GM18498 (cell line): ENCODE data around the gene CLMN.

Experiments
- ATAC-seq: cut with Tn5 transposase; IDR thresholded peaks from one replicate; pipeline ENCODE4 v1.9.1; 2021; ENCODE audit warnings: mild to moderate bottlenecking, moderate library complexity; ENCODE audit not compliant: unreplicated experiment

Gene CLMN

DNA sequence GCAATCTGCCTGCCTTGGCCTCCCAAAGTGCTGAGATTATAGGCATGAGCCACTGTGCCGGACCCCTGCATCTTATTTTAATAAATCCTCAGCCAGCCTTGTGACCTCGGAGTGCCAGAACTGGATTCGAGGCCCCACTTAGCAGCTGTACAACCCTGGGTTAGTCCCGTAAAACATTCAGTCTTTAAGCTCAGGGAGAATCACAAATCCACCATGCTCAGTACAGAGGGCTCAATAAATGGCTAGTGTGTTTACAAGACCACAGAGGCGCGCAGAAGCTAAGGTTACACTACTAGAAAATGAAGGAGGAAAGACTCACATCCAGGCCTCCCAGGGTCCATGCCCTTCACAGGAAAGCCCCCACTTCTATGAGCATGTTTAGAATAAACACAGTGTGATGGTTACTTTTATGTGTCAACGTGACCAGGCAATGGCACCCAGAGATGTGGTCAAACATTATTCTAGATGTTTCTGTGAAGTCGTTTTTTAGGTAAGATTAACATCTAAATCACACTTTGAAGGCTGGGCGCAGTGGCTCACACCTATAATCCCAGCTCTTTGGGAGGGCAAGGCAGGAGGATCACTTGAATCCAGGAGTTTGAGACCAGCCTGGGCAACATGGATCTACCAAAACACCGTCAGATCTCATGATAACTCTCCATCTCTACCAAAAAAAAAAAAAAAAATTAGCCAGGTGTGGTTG, 55.3 kb downstream of the CLMN start:
- ATAC-seq: no peak

DNA sequence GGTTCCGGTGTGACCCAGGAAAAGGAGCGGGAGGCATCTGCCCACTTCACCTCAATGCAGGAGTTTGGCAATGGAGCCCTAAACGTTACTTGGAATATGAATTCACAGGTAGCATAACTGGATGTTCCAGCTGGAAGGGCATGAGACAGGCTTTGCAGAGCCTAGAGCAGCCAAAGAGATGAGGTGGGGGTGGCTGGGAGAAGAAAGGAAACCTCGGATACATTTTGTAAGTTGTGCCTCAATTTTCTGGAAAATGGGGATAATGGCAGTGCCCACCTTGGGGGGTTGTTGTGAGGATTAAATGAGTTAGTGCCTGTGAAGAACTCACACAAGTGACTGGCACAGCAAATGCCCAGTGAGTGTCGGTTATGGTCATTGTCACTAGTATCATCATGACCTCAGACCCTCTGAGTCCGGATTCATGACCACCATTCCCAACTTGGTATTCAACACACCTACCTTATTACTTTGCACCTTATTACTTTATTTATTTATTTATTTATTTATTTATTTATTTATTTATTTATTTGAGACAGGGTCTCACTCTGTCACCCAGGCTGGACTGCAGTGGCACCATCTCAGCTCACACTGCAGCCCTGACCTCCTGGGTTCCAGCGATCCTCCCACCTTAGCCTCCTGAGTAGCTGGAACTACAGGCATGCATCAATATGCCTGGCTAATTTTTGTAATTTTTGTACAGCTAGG, 56.0 kb downstream of the CLMN start:
- ATAC-seq: no peak

DNA sequence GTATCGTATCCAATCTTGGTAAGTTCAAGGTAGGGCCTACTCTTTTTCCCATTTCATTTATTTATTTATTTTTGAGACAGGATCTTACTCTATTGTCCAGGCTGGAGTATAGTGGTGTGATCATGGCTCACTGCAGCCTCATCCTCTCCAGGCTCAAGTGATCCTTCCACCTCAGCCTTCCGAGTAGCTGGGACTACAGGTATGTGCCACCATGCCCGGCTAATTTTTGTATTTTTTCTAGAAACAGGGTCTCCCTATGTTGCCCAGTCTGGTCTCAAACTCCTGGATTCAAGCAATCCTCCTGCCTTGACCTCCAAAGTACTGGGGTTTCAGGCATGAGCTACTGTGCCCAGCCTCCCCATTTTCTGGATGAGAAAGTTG, 57.2 kb downstream of the CLMN start:
- no peak for ATAC-seq

DNA sequence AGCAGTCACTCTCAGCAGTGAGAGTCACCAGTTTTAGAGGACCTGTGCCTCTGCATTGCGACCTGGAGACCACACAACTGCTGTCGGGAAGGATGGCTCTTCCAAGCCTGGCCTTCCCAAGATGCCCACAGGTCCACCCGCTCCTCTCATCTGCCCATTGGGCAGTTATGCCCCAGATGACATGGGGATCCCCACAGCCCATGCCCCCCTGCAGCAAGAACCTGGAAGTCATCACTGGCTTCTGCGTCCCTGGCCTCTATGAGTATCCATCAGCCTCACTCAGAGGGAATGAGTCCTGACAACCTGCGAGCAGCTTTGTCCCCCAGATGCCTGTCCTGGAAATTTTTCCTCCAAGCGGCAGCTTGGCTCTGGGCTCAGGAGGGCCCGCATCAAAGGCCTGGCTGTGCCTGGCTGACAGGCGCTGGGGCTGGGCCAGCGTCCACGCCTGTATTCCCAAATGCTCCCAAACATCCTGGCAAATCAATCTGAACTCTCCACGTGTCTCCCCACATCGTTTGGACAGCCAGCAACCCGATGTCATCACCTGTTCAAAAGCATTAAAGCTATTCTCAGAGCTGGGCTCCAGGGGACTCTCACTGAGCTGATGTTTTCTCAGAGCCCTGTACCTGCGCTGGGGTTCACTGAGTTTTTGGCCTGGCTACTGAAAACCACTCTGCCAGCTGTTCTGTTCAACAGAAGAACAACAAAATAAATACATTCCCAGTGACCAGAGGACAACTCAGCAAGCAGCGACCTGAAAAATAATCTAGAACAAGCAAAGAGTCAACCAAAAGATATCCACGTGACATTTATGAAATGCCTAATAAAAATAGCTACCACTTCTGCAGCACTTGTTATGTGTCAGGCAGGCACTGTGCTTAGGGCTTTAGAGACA, 57.8 kb downstream of the CLMN start:
- ATAC-seq: no peak

DNA sequence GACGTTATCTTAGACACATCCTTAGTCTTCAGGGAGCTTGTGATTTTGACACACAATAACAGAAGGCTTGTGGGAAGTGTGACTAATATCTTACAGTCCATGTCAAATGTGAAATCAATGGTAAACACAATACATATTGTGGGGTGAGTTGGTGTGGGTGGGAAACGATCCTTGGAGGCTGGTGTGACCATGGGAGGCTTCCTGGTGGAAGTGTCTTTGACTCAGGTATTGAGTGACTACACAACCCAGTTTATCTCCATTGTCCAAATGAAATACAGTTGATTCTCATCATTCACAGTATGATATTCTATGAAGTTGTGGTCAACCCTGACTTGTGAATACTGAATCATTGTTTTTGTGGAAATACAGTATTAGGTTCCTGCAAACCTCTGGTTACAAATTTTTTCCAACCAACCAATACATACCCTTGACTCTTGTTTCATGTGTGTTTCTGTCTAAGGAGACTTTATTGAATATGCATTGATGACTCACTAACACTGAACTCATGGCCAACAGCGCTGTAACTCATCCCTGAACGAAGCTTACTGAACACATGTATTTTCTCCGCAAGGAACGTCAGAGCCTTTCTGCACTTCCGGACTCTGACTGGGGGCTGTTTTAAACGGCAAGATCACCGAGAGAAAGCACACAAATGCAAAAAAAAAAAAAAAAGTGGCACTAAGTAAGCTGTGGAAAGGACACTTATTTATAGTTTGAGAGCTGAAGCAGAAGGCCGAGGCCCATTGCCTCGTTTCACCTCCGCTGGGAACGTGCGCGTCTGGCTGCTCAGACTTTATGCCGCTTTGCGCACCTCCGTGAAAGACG, 59.0 kb downstream of the CLMN start:
- no peak for ATAC-seq

DNA sequence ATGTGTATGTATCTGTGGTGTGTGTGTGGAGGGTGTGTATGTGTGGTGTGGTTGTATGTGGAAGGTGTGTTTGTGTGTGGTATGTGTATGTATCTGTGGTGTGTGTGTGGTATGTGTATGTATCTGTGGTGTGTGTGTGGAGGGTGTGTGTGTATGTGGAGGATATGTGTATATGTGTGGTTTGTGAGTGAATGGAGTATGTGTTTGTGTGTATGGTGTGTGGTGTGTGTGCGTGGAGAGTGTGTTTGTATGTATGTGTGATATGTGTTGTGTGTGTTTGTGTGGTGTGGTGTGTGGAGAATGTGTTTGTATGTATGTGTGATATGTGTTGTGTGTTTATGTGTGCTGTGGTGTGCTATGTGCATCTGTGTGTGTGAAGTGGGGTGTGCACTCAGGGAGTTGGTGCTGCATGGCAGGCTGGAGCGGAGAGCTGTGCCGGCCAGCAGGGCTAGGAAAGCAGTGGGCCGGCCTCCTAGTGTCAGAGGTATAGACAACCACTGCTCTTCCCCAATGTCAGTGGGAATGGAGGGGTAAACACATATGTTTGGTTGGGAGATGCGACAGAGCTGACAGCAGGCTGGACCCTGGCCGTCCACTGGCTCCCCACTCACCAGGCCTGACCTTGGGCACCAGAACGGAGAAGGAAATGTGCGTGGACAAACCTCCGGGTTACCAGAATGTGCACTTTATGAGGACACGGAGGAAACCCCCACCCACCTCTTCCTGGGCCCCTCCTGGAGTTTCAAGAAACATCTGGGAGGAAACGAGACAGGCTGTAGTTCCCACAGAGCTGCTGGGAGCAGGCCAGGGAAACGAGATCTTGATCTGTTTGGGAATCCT, 60.7 kb downstream of the CLMN start:
- no peak for ATAC-seq

DNA sequence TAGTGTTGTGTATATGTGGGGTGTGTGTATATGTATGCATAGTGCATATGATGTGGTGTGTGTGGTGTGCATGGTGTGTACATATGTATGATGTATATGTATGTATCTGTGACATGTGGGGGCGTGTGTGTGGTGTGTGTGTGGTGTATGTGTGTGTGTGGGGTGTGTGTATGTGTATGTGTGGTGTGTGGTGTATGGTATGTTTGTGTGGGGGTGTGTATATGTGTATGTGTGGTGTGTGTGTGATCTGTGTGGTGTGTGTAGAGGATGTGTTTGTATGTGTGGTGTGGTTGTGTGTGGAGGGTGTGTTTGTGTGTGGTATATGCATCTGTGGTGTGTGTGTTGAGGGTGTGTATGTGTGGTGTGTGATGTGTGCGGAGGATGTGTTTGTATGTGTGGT, 61.6 kb downstream of the CLMN start:
- no peak for ATAC-seq

DNA sequence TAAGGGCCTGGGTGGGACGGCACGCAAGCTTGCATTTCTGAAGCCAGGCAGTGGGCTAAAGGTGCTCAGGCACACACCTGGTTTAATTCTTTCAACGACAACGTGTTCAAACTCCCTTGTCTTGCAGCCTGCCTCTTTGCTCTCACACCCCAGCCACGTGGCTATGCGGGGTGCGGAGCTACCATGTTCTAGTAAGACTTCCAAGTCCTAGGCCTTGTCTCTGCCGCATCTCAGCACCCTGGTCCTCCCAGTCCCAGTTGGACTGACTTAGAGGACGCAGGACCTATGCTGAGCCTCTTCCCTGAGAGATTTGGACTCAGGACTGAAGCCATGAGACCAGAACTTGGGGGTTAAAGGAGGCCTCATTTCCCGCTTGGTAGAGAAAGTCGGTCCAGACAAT, 62.2 kb downstream of the CLMN start:
- ATAC-seq: no peak

DNA sequence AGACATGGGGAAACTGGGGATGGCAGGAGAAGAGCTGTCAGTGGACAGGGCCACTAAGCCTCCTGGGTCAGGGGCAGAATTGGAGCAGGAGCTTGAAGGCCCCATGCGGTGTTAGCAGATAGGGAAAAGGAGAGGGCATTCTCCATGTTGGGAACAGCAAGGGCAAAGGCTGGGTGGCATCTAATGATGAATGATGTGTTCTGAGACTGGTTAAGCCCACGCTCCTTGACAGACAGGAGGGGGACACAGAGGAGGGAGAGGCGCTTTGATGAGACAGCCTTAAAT, 63.0 kb downstream of the CLMN start:
- ATAC-seq: no peak

DNA sequence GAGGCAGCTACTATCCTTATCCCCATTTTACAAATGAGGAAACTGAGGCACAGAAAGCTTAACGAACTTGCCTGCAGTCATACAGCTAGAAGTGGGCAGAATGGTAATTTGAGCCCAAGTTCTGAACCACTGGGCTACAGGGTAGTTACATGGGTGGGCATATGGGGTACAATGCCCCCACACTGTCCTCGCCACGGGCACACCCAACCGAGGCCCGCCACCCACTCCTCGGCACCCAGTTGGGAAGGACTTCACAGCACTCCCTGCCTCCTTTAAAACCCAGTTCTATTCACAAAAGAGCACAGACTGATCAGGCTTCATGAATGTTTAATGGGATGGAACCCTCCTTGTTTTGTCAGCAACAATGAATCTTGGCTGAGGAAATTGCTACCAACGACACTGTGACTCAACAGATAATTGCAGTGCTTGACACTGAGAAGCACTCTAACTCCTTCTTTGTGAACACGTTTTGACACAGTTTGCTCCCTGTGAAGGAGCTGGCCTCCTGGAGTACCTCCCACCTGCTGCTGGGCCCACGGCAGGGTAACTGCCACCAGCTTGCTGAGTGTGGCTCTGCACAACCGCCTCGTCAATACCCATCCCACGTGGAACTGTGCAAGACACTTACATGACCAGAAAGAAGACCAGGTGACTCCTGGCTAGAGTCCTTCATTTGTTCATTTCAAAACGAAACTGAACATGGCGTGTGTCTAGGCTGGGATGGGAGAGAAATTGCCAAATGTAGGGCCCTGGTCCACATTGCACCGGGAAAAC, 63.5 kb downstream of the CLMN start:
- ATAC-seq: no peak

DNA sequence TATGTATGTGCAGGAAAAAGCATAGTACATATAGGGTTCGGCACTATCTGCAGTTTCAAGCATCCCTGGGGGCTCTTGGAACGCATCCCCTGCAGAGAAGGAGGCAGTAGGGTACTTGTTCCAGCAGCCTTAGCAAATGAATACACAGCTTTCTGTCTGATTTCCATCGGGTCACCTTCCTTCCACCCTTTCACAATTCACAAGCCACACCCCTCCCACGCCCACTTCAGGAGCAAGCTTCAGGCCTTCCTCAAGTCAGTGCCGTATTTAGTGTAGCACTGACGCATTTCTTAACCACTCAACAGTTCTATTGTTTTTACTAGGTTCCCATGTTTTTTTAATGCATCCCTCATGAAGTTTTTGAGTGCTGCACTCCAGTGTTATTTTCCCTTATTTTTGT, 64.2 kb downstream of the CLMN start:
- no peak for ATAC-seq

DNA sequence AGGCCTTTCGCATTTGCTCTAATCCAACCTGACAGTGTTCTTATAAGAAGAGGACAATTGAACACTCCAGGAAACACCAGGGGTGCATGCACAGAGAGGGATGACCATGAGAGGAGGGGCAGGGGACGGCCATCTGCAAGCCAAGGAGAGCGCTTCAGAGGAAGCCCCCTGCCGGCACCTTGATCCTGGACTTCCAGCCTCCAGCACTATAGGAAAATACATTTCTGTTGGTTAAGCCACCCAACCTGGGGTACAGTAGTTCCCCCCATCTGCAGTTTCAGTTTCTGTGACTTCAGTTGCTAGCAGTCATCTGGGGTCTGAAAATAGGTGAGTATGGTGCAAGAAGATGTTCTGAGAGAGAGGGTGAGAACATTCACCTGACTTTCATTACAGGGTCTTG, 64.7 kb downstream of the CLMN start:
- ATAC-seq: peak; percentile 54

DNA sequence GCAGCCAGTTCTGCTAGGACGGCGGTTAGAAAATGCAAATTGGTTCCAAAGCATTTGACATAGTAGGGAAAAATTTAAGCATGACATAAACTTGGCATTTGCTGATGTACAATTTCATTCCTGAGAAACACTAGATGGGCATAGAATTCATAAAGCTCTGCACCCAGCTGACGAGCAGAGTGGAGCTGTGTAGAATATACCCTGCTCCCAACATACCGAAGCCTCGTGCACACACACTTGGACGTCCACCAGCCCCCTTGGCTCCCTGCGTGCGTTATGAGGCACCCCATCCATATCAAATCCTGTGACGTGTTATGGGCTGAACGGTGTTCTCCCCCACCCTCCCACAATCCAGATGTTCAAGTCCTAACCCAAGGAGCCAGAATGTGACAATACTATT, 65.4 kb downstream of the CLMN start:
- ATAC-seq: no peak

DNA sequence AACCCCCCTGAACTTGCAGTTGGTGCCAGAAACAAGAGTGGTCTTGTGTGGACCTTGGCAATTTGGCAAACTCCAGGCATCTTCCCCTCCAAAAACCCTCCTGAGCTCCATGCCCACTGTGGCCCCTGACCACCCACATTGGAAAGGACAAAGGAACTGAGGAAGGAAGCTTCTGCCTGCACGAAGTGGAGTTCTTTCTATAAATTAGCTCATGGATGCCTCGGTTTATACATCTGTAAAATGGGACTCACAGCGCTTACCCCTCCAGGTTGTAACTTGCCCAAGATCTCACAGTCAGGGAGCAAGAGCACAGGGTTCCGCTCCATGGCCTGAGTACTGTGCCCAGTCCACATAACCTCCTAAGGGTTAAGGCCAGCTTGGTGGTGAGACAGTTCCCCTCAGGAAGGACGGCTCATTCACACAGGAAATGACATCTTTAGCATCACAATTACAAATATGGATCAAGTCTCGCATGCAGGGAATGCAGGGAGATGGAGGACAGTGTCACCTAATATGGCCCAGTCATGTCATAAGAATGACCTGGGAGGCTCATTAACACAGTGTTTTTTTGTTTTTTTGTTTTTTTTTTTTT, 66.6 kb downstream of the CLMN start:
- no peak for ATAC-seq

DNA sequence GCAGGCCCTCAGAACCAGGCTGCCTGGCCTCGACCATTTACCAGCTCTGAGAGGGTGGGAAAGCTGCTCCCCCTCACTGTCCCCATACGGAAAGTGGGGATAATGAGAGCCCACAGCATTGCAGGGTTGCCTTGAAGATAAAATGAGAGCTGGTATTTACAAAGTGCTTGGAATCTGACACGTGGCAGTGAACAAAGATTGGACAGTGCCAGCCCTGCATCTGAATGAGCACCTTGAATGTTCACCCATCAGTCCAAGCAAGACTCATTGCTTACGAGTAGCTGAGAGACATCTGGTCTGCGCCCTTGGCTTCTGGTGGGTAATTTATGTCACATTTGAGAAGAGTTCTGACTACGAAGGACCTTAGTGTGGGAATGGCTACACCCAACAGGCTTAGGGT, 67.5 kb downstream of the CLMN start:
- no peak for ATAC-seq

DNA sequence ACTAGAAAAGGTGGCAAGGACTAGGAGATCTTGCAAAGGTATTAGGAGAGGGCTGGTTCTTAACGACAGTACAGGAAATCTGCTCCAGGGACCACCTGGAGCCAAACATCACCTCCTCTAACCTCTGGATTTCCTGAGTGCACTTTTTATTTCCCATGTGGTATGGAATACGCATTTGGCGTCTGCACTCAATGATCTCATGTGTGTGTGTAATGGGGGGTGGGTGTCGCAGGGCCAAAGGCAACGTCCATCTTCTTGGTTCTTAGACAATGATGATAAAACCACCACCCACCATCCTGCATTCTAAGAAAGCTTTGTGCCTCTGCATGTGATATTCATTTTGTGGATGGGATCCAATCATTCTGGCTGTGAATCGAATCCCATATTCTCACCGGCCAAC, 68.8 kb downstream of the CLMN start:
- no peak for ATAC-seq

DNA sequence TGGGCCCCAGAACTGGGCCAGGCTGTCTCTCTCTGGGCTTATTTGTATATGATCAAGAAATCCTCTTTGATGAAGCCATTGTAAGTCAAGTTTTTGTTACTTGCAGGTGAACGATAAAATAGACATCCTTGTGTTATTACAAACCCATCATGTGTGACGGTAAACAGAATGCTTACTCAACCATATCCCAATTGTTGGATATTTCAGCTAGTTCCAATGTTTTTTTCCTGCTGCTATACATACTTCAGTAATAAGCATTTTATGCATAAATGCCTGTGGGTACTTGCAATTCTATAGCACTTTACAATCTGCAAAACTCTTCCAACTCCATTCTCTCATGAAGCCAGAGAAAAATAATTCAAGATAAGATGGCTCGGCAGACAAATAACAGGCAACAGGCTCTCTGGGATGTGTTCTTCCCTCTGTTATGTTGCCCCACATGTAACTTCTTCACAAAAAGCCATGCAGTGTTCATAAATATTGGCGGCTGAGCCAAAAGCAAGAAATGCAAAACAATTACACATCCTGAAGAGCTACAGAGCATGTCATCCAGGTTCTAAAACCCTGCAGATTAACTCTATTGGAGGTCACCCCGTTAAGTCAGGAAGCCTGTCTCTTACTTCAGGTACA, 69.5 kb downstream of the CLMN start:
- no peak for ATAC-seq

DNA sequence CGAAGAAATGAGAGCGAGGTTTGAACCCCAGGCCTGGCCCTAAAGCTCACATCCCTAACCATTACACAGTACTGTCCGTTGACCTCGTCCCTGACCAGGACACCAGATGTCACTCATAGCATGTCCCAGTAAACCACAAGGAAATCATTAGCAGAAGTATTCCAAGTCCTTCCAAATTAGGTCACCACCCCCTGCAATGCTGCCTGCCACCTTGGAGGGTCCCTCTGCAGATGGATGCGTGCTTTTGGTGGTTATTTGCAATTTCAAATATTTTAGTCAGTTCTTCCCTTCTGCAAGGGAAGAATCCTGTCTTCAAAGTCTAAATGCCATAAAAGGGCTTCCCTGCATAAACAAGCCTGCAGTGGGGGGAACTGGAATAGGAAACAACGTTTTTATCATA, 71.3 kb downstream of the CLMN start:
- no peak for ATAC-seq

DNA sequence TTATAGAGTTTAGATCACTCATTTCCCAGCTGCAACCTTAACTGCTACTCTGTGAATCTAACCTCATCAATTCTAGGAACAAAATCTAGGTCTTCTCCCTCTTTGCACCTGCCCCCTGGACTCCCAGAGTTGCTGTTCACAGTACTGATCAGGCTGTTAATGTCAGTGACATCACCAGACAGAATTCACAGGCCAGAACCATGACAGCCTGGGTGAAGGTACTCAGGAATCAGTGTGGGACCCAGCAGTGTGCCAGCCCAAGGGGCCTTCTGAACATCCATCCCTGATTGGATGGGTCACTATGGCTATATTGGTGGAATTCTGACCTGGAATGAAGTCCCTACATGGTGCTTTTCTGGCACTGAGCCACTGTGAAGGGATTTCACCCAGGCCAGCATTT, 72.8 kb downstream of the CLMN start:
- ATAC-seq: no peak
